ENCODE data around the gene DHX29.

DNA sequence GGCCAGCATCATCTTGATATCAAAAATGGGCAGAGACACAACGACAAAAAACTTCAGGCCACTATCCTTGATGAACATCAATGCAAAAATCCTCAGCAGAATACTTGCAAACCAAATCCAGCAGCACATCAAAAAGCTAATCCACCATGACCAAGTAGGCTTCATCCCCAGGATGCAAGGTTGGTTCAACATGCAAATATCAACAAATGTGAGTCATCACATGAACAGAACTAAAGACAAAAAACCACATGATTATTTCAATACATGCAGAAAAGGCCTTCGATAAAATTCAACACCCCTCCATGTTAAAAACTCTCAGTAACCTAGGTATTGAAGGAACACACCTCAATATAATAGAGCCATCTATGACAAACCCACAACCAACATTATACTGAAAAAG lies 8.8 kb upstream of the DHX29 start:
- TF ChIP-seq, protein P1, sequence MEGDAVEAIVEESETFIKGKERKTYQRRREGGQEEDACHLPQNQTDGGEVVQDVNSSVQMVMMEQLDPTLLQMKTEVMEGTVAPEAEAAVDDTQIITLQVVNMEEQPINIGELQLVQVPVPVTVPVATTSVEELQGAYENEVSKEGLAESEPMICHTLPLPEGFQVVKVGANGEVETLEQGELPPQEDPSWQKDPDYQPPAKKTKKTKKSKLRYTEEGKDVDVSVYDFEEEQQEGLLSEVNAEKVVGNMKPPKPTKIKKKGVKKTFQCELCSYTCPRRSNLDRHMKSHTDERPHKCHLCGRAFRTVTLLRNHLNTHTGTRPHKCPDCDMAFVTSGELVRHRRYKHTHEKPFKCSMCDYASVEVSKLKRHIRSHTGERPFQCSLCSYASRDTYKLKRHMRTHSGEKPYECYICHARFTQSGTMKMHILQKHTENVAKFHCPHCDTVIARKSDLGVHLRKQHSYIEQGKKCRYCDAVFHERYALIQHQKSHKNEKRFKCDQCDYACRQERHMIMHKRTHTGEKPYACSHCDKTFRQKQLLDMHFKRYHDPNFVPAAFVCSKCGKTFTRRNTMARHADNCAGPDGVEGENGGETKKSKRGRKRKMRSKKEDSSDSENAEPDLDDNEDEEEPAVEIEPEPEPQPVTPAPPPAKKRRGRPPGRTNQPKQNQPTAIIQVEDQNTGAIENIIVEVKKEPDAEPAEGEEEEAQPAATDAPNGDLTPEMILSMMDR (IDR thresholded peaks at IDR 0.05) = no peak
- no peak for TF ChIP-seq POLR2A (IDR thresholded peaks at IDR 0.05)

Data from testis (tissue), 2 donors.